NCI-H2029 treated with DMSO at 0.1 percent for 48 hours (cell line): ENCODE data around the gene CLOCK.
A peak's percentile ranks its signal among the peaks of the same experiment; 100 is the strongest.

ENCODE experiments used
- DNase-seq: peaks from one replicate; lab custom pipeline; 2025; lab: John Stamatoyannopoulos, UW

Gene CLOCK

DNA sequence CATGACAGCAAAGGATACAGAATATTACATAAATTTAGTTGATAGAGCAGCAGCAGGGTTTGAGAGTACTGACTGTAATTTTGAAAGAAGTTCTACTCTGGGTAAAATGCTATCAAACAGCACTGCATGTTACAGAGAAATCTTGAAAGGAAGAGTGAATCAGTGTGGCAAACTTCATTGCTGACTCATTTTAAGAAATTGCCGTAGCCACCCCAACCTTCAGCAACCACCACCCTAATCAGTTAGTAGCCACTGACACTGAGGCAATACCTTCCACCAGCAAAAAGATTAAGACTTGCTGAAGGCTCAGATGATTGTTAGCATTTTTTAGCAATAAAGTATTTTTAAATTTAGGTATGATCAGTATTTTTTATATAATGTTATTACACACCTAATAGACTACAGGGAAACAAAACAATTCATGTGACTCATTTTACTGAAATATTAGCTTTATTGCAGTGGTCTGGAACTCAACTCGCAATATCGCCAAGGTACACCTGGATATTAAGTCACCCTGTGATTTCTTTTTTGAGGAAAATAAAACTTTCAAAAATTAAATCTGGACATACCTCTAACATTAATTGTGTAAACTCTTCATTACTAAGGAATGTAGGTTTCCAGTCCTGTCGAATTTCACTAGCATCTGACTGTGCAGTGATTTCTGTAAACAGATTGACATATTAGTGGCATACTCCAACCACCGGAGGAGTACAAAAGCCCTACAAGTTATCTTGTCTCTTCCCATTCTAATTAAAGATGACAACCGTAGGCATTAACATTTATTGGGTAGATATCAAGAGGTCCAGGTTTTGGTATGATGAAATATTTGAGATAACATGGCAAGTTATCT, 71.1 kb downstream of the CLOCK start:
- no peak for DNase-seq

DNA sequence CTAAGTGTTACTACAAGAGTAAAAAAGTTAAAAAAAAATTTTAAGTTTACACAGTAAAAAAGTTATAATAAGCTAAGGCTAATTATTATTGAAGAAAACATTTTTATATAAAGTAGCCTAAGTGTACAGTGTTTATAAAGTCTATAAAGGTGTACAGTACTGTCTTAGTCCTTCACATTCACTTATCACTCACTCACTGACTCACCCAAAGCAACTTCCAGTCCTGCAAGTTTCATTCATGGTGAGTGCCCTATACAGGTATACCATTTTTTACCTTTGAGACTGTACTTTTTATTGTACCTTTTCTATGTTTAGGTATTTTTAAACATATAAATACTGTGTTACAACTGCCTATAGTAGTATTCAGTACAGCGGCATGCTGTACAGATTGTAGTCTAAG, 76.7 kb downstream of the CLOCK start:
- no peak for DNase-seq

DNA sequence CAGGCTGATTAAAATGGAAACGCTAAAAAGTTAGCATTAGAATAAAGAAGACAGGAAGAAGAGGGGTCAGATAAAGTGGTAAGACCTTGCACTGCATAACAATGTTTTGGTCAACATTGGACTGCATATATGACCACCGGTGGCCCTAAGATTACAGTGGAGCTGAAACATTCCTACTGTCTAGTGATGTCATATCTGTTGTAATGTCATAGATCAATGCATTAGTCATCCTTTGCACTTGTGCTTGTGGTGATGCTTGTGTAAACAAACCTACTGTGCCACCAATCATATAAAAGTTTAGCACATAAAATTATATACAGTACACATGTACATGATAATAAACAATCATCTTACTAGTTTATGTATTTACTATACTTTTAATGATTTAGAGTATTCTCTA, 78.0 kb downstream of the CLOCK start:
- DNase-seq, result no peak

DNA sequence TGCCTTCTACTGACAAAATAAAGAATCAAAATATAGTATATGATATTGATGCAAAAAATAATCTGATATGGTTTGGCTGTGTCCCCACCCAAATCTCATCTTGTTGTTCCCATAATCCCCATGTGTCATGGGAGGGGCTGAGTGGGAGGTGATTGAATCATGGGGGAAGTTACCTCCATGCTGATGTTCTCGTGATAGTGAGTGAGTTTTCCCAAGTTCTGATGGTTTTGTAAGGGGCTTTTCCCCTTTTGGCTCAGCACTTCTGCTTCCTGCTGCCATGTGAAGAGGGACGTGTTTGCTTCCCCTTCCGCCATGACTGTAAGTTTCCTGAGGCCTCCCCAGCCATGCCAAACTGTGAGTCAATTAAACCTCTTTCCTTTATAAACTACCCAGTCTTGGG, 80.7 kb downstream of the CLOCK start:
- no peak for DNase-seq

DNA sequence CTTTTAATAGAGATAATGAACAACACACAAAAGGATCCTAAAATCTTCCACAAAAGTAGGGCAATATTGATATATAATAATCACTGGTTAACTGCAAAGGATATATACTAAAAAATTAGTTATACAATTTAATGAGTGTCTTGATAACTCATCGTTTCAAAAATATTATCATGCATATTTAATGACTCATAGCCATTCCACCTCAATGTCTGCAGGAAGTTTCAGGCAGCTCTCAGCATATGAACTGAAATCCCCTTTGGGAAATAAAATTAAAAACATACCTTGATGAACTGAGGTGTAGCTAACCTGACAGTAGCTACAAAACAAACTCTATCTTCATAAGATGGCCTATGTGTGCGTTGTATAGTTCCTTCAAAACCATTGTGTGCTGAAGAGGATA, 88.1 kb downstream of the CLOCK start:
- no peak for DNase-seq

DNA sequence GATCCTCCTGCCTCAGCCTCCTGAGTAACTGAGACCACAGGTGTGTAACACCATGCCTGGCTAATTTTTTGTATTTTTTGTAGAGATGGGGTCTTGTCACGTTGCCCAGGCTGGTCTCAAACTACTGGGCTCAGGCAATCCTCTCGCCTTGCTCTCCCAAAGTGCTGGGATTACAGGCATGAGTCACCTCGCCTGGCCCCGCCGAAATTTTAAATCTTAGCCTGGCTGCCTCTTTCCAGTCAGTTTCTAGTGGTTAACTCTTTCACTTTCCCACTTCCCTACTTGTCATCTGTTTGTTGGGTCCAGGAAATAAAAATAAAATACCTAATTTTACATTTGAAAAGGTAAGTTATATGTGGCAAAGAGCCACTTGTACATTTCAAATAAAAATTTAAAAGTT, 88.5 kb downstream of the CLOCK start:
- DNase-seq, result no peak

DNA sequence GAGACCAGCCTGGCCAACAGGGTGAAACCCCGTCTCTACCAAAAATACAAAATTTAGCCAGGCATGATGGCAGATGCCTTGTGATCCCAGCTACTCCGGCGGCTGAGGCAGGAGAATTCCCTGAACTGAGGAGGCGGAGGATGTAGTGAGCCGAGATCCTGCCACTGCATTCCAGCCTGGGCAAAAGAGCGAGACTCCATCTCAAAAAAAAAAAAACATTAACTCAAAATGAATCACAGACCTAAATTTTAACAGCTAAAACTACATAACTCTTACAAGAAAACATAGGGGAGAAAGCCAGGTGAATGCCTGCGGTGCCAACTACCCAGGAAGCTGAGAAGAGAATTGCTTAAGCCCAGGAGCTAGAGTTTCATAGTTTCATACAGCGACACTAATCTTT, 96.1 kb downstream of the CLOCK start:
- DNase-seq, result no peak

DNA sequence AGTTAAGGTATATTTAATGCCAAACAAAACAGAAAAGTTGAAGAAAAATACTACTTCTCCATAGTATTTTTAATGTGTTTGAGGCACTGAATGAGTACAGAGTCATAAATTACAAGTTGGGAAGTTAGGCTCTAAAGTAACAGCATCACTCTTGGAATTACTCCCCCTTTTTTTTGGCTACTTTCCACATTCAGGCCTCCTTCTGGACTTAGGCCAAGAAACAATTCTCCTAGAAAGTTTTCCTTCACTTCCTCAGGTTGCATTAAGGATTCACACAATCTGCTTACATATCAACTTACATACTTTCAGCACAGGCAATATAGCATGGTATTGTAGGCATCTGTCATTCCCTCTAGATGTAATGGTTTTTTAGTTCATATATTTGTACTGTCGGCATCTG, 98.9 kb downstream of the CLOCK start:
- DNase-seq, result no peak

DNA sequence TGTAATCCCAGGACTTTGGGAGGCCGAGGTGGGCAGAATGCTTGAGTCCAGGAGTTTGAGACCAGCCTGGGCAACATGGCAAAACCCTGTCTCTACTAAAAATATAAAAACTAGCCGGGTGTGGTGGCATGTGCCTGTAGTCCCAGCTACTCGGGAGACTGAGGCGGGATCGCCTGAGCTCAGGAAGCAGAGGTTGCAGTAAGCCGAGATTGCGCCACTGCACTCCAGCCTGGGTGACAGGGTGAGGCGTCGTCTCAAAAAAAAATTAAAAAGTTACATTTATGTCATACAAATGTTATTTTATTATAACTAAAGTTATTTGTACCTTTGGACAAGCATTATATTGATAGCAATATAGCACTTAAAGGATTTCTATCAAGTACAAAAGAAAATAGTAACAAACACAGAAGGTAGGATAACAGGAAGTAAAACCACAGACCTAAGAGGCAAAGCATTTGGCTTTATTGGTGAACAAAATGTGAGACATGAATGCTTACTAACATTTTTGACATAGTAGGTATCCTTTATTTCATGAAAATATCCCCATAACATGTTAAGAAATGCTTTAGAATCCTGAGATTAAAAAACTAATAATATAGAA, 99.5 kb downstream of the CLOCK start:
- no peak for DNase-seq

DNA sequence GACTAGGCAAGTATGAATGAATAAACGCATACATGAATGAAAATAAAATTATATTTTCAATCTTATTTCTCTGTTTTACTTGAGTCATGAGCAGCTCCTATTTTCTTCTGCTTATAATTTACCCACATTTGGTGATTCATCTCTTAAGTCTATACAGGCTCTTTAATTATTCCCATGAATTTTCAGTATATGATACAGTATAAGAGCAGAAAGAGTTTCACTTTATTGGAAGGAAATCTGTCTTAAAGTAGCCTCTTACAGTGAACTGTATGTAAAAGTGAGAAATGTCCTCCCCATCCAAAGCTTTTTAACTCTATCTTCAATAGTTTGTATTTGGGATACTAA, 100.2 kb downstream of the CLOCK start:
- DNase-seq, result no peak

DNA sequence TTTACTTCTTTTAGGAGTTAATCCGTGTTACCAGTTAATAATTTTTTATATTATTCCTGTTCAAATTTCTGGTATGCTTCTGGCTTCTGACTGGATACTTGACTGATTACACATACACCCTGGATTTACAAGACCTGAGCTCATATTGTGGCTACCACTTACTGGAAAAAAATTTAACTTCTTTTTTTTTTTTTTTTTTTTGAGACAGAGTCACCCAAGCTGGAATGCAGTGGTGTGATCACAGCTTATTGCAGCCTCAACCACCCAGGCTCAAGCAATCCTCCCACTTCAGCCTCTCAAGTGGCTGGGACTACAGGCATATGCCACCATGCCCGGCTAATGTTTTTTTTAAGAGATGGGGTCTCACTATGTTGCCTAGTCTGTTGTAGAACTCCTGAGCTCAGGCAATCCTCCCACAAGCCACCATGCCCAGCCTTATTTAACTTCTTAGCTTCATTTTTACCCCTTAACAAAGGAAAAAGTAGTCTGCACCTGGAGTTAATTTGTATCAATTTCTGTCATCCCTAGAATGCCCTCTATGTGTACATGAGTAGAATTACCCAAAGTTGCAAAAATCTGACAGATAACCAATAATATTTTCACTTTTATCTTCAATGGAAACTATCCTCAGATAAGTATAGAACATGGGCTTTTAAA, 100.7 kb downstream of the CLOCK start:
- DNase-seq, result no peak

DNA sequence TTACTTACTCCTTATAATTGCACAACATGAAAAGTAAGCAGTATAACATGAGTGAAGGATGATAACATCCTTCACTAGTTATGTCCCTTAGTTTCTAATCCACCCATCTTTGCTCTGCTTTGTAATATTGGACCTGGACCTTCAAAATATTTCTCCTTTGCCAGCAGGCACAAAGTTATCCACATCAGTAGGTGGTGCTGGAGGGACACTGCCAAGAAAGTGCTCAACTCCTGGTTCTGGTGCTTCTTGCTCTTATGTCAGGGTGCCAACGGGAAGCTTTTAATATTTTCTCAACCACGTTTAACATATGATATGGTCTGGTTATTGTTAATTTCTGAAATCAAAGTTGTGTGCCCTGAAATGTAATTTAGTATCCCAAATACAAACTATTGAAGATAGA, 101.9 kb downstream of the CLOCK start:
- DNase-seq, result no peak

DNA sequence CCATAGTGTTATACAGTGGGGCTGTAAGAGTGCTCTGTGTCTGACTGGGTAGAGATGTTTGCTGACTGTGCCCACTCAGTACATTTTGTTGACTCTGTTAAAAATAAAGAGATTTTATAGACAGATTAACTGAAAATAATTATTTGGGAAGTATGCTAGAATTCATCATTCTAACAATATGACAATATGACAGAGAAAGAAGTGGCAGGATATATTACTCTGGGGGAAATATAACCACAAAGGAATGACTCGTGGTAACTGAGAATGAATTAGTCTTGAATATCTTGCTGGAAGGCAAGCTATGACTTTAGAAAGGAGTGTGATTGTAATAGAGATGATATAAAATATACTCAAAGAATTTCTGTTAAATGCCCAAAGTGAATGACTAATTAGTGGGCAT, 104.2 kb downstream of the CLOCK start:
- DNase-seq, result no peak

DNA sequence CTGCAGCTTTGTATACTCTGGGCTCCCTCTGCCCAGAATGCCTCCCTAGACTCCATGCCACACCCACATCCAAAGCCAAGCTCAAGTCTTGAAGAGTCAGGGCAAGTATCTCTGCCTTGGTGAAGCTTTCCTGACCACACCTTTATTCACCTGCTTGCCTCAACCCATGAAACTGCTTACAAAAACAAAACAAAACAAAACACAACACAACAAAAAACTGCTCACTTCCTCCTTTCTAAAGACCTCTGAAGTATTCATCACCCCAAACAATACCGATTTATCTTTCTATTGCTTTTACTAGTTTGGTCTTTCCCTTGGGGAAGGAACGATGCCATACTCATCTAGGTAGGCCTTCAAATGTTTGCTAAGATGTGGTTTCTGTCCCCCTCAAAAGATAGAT, 105.9 kb downstream of the CLOCK start:
- no peak for DNase-seq

DNA sequence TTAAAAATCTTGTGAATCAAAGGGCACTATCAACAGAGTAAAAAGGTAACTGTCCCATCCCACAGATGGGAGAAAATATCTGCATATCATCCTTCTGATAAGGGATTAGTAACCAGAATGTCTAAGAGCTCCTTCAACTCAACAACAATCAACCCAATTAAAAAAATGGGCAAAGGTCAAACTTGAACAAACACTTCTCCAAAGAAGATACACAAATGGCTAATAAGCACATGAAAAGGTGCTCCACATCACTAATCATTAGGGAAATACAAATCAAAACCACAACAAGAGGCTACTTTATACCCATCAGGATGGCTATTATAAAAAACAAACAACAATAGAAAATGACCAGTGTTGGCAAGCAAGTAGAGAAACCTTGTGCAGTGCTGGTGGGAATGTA, 107.7 kb downstream of the CLOCK start:
- DNase-seq, result peak; percentile 6

DNA sequence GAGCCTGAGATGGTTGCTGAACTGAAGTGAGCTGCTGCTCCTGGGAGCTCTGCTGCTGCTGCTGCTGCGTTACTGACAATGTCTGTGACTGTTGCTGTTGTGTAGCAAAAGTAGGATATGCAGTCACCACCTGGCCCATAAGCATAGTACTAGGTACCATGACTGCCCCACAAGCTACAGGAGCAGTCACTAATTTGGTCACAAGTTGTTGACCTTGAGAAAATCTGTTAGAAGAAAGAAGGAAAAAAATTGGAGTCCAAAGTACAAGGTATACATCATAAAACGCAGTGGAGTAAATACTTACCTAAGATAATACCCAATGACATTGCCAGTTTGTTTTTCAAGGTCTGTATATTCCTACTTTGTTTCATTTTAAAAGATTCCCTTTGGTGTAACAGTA, 108.4 kb downstream of the CLOCK start:
- no peak for DNase-seq

DNA sequence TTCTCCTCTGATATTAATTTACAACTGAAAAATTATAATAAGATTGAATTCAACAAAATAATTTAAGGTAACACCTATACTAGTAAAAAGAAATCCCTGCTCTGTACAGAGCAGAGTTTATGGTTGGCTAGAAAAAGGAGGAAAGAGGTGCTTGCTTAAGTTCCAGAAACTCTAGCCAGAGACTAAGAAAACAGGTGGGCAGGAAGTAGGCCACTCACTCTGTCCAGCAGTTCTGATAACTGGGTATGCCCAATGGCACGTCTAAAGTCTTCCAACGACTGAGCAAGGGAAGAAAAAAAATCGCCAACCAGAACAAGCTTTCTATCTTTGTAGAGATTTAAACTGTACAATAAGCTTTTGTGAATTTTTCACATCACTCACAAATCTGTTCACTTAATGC, 108.9 kb downstream of the CLOCK start:
- DNase-seq, result no peak

DNA sequence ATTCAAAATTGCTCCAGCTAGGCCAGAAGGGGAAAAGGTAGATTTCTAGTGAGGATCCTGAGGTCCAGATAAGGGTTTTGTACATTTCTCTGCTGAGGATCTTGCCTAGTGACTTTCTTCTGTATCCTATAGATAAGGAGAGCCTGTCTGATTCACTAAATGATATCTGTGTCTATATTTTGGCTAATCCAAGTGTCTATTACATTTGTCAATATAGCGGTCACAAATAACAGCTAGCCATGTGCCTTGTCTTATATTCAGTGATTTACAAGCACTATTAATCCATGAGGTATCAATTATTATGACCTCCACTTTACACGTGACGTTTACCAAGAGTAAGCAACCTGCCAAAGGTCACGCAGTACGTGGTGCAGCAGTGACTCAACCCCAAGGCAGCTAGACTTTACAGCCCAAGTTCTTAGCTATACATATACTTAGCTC, 109.3 kb downstream of the CLOCK start:
- DNase-seq, result no peak

DNA sequence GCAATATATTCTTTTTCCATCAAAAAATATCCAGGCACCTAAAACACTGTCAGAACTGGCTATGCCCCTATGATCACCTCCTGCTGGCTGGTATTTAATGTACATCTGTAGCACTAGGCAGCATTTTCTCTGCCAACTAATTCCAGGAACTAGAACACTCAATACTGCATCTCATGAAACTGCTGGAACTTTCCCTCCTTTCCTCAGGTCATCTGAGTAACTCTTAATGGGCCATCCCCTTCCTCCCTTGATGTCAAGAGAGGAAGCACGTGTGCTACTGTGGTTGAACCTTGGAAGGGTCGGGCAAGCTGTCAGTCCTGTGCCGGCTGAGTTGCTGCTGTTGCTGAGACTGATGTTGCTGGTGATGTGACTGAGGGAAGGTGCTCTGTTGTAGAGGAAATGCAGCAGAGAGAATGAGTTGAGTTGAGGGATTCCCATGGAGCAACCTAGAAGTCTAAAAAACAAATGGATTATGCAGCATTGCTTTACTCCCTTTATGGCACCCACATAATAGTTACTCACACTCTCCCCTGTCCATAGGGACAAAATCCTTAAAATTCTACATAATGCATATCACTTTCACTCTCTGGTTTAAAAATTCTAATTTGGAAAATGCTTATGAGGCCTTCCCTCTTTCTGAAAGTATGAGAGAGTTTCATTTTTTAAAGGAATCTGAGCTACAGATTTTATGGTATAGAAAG, 111.4 kb downstream of the CLOCK start:
- DNase-seq, result no peak

DNA sequence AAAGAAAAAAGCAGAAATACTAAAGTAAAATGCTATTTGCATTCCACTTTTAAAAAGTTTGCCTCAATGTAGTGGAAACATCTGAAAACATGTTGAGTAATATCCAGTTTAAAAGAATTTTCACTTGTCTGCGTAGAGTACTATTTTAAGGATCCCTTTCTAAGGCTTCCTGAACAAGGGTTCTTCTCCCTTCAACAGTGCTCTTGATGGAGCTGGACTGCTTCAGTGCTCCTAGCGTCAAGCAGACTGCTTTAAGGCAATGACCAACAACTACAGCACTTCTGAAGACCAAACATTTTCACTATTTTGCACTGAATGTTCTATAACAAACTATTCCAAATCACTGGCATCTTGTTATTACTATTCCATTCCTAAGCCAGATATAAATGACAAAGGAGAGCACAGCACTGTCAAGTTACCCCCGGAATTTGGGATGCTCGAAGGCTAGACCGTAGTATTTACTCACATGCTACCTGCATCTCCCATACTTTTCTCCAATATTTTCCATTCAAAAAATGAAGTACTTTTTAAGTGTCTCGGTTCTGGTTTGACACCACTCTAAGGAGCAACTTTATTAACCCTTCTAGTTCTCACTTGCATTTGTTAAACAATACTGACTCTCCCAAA, 114.9 kb downstream of the CLOCK start:
- no peak for DNase-seq

DNA sequence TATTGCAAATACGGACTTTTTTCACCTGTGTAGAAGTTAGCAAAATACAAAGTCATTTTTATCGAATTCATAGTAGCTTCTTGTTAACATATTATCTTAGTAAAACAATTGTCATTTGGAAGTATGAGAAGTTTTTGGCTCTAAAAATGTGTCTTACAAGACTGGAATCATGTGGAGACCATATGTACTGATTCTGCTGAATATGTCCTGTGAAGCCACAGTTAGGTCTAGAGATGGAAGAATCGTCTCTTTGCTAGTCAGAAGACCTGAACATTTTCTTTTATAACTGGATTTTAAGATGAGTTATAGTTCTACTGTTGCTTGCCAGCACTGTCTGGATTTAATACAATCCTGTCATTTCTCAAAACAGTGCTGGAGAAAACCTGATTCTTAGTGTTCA, 121.9 kb downstream of the CLOCK start:
- no peak for DNase-seq

DNA sequence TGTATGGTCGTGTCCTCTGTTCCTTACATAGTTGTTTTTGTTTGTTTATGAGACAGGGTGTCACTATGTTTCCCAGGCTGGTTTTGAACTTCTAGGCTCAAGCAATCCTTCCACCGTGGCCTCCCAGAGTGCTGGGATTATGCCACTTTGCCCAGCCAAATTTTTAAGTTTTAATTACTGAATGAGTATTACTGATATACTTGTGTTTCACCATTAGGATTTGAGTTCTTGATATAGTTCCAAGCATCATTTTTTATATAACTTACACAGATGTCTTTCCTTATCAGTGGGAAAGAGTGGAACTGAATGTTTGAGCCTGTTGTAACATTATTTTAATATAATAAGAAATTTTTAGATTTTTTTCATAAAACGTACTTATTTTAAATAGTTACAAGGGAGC, 130.5 kb downstream of the CLOCK start:
- no peak for DNase-seq
